ENCODE data around the gene AHSP. TPM values are rescaled to one million over a fixed set of nuclear protein-coding genes. Genes with fewer than 3 reads are reported as not detected.

Gene AHSP
- total RNA-seq, 1 experiment from 2014 or later = not detected

GRCh38 chr16:31499928-31500327 lies 27.8 kb upstream of the AHSP start:
- ChIA-PET CTCF (no interaction called here), POLR2A (ENCODE audit: unreplicated experiment) (no interaction called here)
- no peak for TF ChIP-seq EZH2 (IDR thresholded peaks at IDR 0.05; ENCODE audit: low read depth)
- TF ChIP-seq CTCF (conservative IDR thresholded peaks at IDR 0.05) = no peak
- intact Hi-C loops (cut with micrococcal nuclease; ENCODE audit: unreplicated experiment) = no loop called here
- no peaks in the 10 kb centered on the region for H3F3A ChIP-seq (ENCODE audit: insufficient read depth, low read depth)
- no TSS peak for BruUV-seq (replicated peaks)
- no peak overlapping the region for H3K27ac ChIP-seq
- H3K4me3 ChIP-seq = no peak overlapping the region
- H2AFZ ChIP-seq = no peak overlapping the region
- no peak overlapping the region for H3K4me2 ChIP-seq
- H3K9me2 ChIP-seq (ENCODE audit: insufficient read depth) = no peaks in the 10 kb centered on the region
- H3K79me2 ChIP-seq (ENCODE audit: low read depth) = no peaks in the 10 kb centered on the region
- H3K27me3 ChIP-seq (ENCODE audit: insufficient read depth, low read depth) = no peaks in the 10 kb centered on the region
- H3K9me3 ChIP-seq (ENCODE audit: insufficient read depth, low read depth) = no peaks in the 10 kb centered on the region
- H3K4me1 ChIP-seq (replicated peaks; ENCODE audit: insufficient read depth) = no peaks in the 10 kb centered on the region
- H4K20me1 ChIP-seq (ENCODE audit: insufficient read depth) = peaks cover 3% of the 10 kb centered on the region; the same call in 1 of the 2 replicates
- no peak for DNase-seq
- no peaks in the 10 kb centered on the region for H3K36me3 ChIP-seq (ENCODE audit: low read depth)

- Histone ChIP-seq H3K4me3 (no peak overlapping the region), H3K4me2 (no peak overlapping the region), H3K4me1 (replicated peaks; ENCODE audit: insufficient read depth) (no peaks in the 10 kb centered on the region), H3K79me2 (ENCODE audit: low read depth) (peaks cover 3% of the 10 kb centered on the region), H3K27ac (no peak overlapping the region), H3F3A (ENCODE audit: insufficient read depth, low read depth) (no peaks in the 10 kb centered on the region), H3K9me2 (ENCODE audit: insufficient read depth) (no peaks in the 10 kb centered on the region), H3K36me3 (ENCODE audit: low read depth) (no peaks in the 10 kb centered on the region), H3K27me3 (ENCODE audit: insufficient read depth, low read depth) (no peaks in the 10 kb centered on the region), H4K20me1 (ENCODE audit: insufficient read depth) (peaks cover 3% of the 10 kb centered on the region; the same call in 1 of the 2 replicates), H2AFZ (no peak overlapping the region), H3K9me3 (ENCODE audit: insufficient read depth, low read depth) (no peaks in the 10 kb centered on the region)
- intact Hi-C loops (cut with micrococcal nuclease; ENCODE audit: unreplicated experiment) = no loop called here
- no peak for DNase-seq
- no peak for TF ChIP-seq CTCF (conservative IDR thresholded peaks at IDR 0.05)
- no peak for TF ChIP-seq EZH2 (IDR thresholded peaks at IDR 0.05; ENCODE audit: low read depth)
- BruUV-seq (replicated peaks) = no TSS peak
- ChIA-PET CTCF (interaction anchor here (0.5 kb wide), 1 partner anchor 31 kb away, joined by 3 read pairs; no protein-coding TSS in a partner anchor), POLR2A (ENCODE audit: unreplicated experiment) (no interaction called here)
Observed at GRCh38 chr16:31501226-31501965, 26.3 kb upstream of the AHSP start.

GRCh38 chr16:31501966-31502348 lies 25.7 kb upstream of the AHSP start:
- H3K79me2 ChIP-seq (ENCODE audit: low read depth) = peaks cover 8% of the 10 kb centered on the region
- intact Hi-C loops (cut with micrococcal nuclease; ENCODE audit: unreplicated experiment) = no loop called here
- H3K4me2 ChIP-seq = no peak overlapping the region
- no peak for DNase-seq
- BruUV-seq (replicated peaks) = no TSS peak
- no peaks in the 10 kb centered on the region for H3K9me3 ChIP-seq (ENCODE audit: insufficient read depth, low read depth)
- POLR2A ChIA-PET (ENCODE audit: unreplicated experiment) = no interaction called here
- no peak overlapping the region for H2AFZ ChIP-seq
- H3K4me1 ChIP-seq (replicated peaks; ENCODE audit: insufficient read depth) = peaks cover 3% of the 10 kb centered on the region
- H3K36me3 ChIP-seq (ENCODE audit: low read depth) = no peaks in the 10 kb centered on the region
- TF ChIP-seq EZH2 (IDR thresholded peaks at IDR 0.05; ENCODE audit: low read depth) = no peak
- no peak for TF ChIP-seq CTCF (conservative IDR thresholded peaks at IDR 0.05)
- no peaks in the 10 kb centered on the region for H3F3A ChIP-seq (ENCODE audit: insufficient read depth, low read depth)
- no peaks in the 10 kb centered on the region for H3K27me3 ChIP-seq (ENCODE audit: insufficient read depth, low read depth)
- H3K4me3 ChIP-seq = no peak overlapping the region
- no peaks in the 10 kb centered on the region for H3K9me2 ChIP-seq (ENCODE audit: insufficient read depth)
- H3K27ac ChIP-seq = no peak overlapping the region
- peaks cover 3% of the 10 kb centered on the region; the same call in 1 of the 2 replicates for H4K20me1 ChIP-seq (ENCODE audit: insufficient read depth)
- CTCF ChIA-PET = no interaction called here

Data from PC-9 (cell line).